Gastroesophageal sphincter (tissue), 3 donors: Measurements from ENCODE around the gene MRPL58.

Source experiments
- EP300 ChIP-seq: sonication (generic); formaldehyde crosslinking; IDR thresholded peaks from one replicate; pipeline ENCODE4 v1.6.1; 2017; ENCODE audit warnings: antibody characterized with exemption, mild to moderate bottlenecking
- POLR2A ChIP-seq, 2 donors: fragments of 450-650 bp; IDR thresholded peaks; one replicate each; pipeline ENCODE4 v1.6.1; 2017; ENCODE audit warnings: antibody characterized with exemption in 2 of 2, mild to moderate bottlenecking in 2 of 2, moderate library complexity in 1 of 2
- TF ChIP-seq, protein P1 (sequence below), 4 experiments: fragments of 200-600 bp in 2 of 4; fragments of 450-650 bp in 2 of 4; sonication (generic) in 1 of 4; IDR thresholded peaks; one replicate each; pipeline ENCODE4 v1.5.1; 2017 to 2019; ENCODE audit warnings: antibody characterized with exemption in 4 of 4, mild to moderate bottlenecking in 2 of 4, moderate library complexity in 2 of 4

DNA sequence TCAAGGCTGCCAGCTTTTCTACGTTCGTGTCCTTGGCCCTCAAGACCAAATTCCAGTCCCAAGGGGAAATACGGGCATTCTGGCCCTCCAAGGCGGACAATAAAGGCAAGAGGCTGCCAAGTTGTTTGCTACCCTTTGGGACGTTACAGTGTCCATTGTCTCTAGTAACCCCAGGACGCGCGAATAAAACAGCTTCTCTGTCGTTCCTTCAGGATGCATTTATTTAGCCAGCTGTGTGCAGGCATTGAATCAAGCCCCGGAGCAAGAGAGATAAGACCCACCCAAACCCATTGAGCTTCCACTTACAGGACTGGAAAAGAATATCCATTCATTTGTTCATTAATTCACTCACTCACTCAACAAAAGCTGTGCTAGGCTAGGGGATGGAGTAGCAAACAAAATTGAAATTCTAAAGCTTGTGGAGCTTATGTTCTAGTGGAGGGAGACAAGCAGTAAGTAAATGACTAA lies 656 bp downstream of the MRPL58 start:
- TF ChIP-seq EP300 (no peak), POLR2A (IDR thresholded peaks at IDR 0.05) (no peak)
- TF ChIP-seq, protein P1, sequence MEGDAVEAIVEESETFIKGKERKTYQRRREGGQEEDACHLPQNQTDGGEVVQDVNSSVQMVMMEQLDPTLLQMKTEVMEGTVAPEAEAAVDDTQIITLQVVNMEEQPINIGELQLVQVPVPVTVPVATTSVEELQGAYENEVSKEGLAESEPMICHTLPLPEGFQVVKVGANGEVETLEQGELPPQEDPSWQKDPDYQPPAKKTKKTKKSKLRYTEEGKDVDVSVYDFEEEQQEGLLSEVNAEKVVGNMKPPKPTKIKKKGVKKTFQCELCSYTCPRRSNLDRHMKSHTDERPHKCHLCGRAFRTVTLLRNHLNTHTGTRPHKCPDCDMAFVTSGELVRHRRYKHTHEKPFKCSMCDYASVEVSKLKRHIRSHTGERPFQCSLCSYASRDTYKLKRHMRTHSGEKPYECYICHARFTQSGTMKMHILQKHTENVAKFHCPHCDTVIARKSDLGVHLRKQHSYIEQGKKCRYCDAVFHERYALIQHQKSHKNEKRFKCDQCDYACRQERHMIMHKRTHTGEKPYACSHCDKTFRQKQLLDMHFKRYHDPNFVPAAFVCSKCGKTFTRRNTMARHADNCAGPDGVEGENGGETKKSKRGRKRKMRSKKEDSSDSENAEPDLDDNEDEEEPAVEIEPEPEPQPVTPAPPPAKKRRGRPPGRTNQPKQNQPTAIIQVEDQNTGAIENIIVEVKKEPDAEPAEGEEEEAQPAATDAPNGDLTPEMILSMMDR (IDR thresholded peaks at IDR 0.05), result no peak
